SKM-1 treated with dmso at 0.1 percent for 144 hours (cell line): ENCODE results near the gene MATN3.

Experiments used
- DNase-seq: peaks from one replicate; lab custom pipeline; 2025; ENCODE audit not compliant: unreplicated experiment; lab: John Stamatoyannopoulos, UW

The MATN3 gene

GRCh38 chr2:19943189-19943588 is 69.3 kb downstream of the MATN3 start:
- no peak for DNase-seq

- DNase-seq = no peak
These were observed 70.3 kb downstream of the MATN3 start for GRCh38 chr2:19942199-19942598.
